GM23338 (cell line): Measurements from ENCODE around the gene SOD1.

ENCODE experiments used
- CREB1 ChIP-seq: fragments of 250-450 bp; sonication (Bioruptor Pico); IDR thresholded peaks from 2 replicates; pipeline ENCODE4 v1.5.0; 2020; ENCODE audit warnings: low read depth, mild to moderate bottlenecking, moderate library complexity
- CTCF ChIP-seq, 2 experiments: fragments of 200-600 bp in 1 of 2; sonication (generic) in 1 of 2; conservative IDR thresholded peaks; 2 replicates each; pipeline versions ENCODE4 v1.5.1 to v1.6.1; 2016 to 2017; ENCODE audit warnings: antibody characterized with exemption in 2 of 2, low read depth in 2 of 2, mild to moderate bottlenecking in 2 of 2, moderate library complexity in 1 of 2
- EZH2 ChIP-seq: fragments of 200-600 bp; sonication (generic); IDR thresholded peaks from one replicate; pipeline ENCODE4 v1.8.0; 2017; ENCODE audit warnings: antibody characterized with exemption, mild to moderate bottlenecking, low read depth; ENCODE audit not compliant: unreplicated experiment
- EZH2phosphoT487 ChIP-seq: fragments of 200-600 bp; sonication (generic); IDR thresholded peaks from one replicate; pipeline ENCODE4 v1.8.1; 2018; ENCODE audit warnings: antibody characterized with exemption; ENCODE audit not compliant: unreplicated experiment
- JUNB ChIP-seq: IDR thresholded peaks from one replicate; pipeline ENCODE4 v1.6.1; 2016; ENCODE audit warnings: antibody characterized with exemption; ENCODE audit not compliant: unreplicated experiment
- NANOG ChIP-seq: IDR thresholded peaks from 2 replicates; pipeline ENCODE4 v1.6.1; 2016; ENCODE audit warnings: antibody characterized with exemption, borderline replicate concordance
- POLR2AphosphoS5 ChIP-seq: IDR thresholded peaks from 2 replicates; pipeline ENCODE4 v1.6.1; 2016; ENCODE audit warnings: antibody characterized with exemption, low read depth
- REST ChIP-seq: IDR thresholded peaks from one replicate; pipeline ENCODE4 v1.6.1; 2018; ENCODE audit warnings: antibody characterized with exemption; ENCODE audit not compliant: unreplicated experiment
- ZNF114 ChIP-seq: fragments of 250-450 bp; sonication (Bioruptor Pico); IDR thresholded peaks from 2 replicates; pipeline ENCODE4 v1.5.0; 2020; ENCODE audit warnings: mild to moderate bottlenecking, moderate library complexity

- no peak for TF ChIP-seq CTCF (conservative IDR thresholded peaks at IDR 0.05; ENCODE audit: low read depth in 2 of 2)
- TF ChIP-seq EZH2 = no peak
- TF ChIP-seq POLR2AphosphoS5 = no peak
- TF ChIP-seq CREB1 (CRISPR knock-in tag) = no peak
- no peak for TF ChIP-seq REST
- no peak for TF ChIP-seq JUNB
- no peak for TF ChIP-seq EZH2phosphoT487
- no peak for TF ChIP-seq ZNF114 (CRISPR knock-in tag)
- no peak for TF ChIP-seq NANOG
Observed at GRCh38 chr21:31614705-31615104, 44.8 kb upstream of the SOD1 start.
